Left forelimb (tissue), 1 donor: ENCODE results near the gene RGMB.

Source experiments
- DNase-seq: peaks from one replicate; pipeline ENCODE4 v3.0.0-alpha.2; 2018; ENCODE audit warnings: low spot score

The RGMB gene

GRCh38 chr5:98785244-98785643 is 11.8 kb downstream of the RGMB start:
- no peak for DNase-seq

- no peak for DNase-seq
These were observed 12.9 kb downstream of the RGMB start for GRCh38 chr5:98786191-98786853.

GRCh38 chr5:98787131-98787719 is 13.8 kb downstream of the RGMB start:
- DNase-seq: no peak

- no peak for DNase-seq
These were observed 15.6 kb downstream of the RGMB start for GRCh38 chr5:98789029-98789428.

GRCh38 chr5:98791001-98791519 is 17.6 kb downstream of the RGMB start:
- DNase-seq: no peak

GRCh38 chr5:98791898-98792580 is 18.6 kb downstream of the RGMB start:
- DNase-seq: no peak

GRCh38 chr5:98793223-98793622 is 19.8 kb downstream of the RGMB start:
- DNase-seq: no peak

- no peak for DNase-seq
These were observed 20.5 kb downstream of the RGMB start for GRCh38 chr5:98794001-98794400.

- no peak for DNase-seq
These were observed 21.1 kb downstream of the RGMB start for GRCh38 chr5:98794414-98795080.

- no peak for DNase-seq
These were observed 21.8 kb downstream of the RGMB start for GRCh38 chr5:98795243-98795642.

- DNase-seq: no peak
These were observed 22.9 kb downstream of the RGMB start for GRCh38 chr5:98796197-98796972.

GRCh38 chr5:98798371-98798770 is 24.9 kb downstream of the RGMB start:
- DNase-seq: no peak

- no peak for DNase-seq
These were observed 25.4 kb downstream of the RGMB start for GRCh38 chr5:98798847-98799246.

GRCh38 chr5:98804066-98804465 is 30.6 kb downstream of the RGMB start:
- no peak for DNase-seq

GRCh38 chr5:98805070-98805469 is 31.6 kb downstream of the RGMB start:
- no peak for DNase-seq

- DNase-seq: no peak
These were observed 34.3 kb downstream of the RGMB start for GRCh38 chr5:98807806-98808205.

GRCh38 chr5:98810206-98810605 is 36.7 kb downstream of the RGMB start:
- no peak for DNase-seq

- DNase-seq: no peak
These were observed 40.3 kb downstream of the RGMB start for GRCh38 chr5:98813755-98814154.

GRCh38 chr5:98816582-98817222 is 43.2 kb downstream of the RGMB start:
- no peak for DNase-seq

GRCh38 chr5:98825582-98826375 is 52.3 kb downstream of the RGMB start:
- DNase-seq: no peak

- no peak for DNase-seq
These were observed 53.7 kb downstream of the RGMB start for GRCh38 chr5:98827161-98827560.
